H1 (cell line): Measurements from ENCODE around the gene PCDHGA1.
A peak's percentile ranks its signal among the peaks of the same experiment; 100 is the strongest.

Experiments
- ATF3 ChIP-seq: IDR thresholded peaks from 2 replicates; pipeline ENCODE4 v1.6.1; 2011; ENCODE audit warnings: low read depth, mild to moderate bottlenecking, low read length; ENCODE audit not compliant: insufficient read depth
- CTCF ChIP-seq, 3 experiments: IDR thresholded peaks; 1 replicate in 2 of 3; 2 replicates in 1 of 3; pipeline versions ENCODE4 v1.5.1 to v1.6.1; 2011; ENCODE audit warnings: low read length in 3 of 3, mild to moderate bottlenecking in 3 of 3, inconsistent platforms in 2 of 3, low read depth in 1 of 3, moderate library complexity in 1 of 3; ENCODE audit not compliant: insufficient read depth in 1 of 3; ENCODE audit errors: control extremely low read depth in 1 of 3
- EP300 ChIP-seq, 2 experiments: IDR thresholded peaks; 1 replicate in 1 of 2; 2 replicates in 1 of 2; pipeline ENCODE4 v1.6.1; 2011 to 2012; ENCODE audit warnings: low read depth in 2 of 2, low read length in 2 of 2, mild to moderate bottlenecking in 2 of 2, borderline replicate concordance in 1 of 2, inconsistent platforms in 1 of 2, moderate library complexity in 1 of 2
- EZH2 ChIP-seq: fragments of 200-600 bp; sonication (generic); IDR thresholded peaks from 2 replicates; pipeline ENCODE4 v1.7.1; 2012; ENCODE audit warnings: low read depth, mild to moderate bottlenecking, moderate library complexity, low read length, inconsistent platforms; ENCODE audit not compliant: severe bottlenecking
- POLR2A ChIP-seq, 2 experiments: IDR thresholded peaks; 1 replicate in 1 of 2; 2 replicates in 1 of 2; pipeline ENCODE4 v1.6.1; 2011; ENCODE audit warnings: low read depth in 2 of 2, low read length in 2 of 2, mild to moderate bottlenecking in 2 of 2; ENCODE audit errors: control extremely low read depth in 1 of 2
- POLR2AphosphoS5 ChIP-seq: IDR thresholded peaks from 2 replicates; pipeline ENCODE4 v1.6.1; 2011; ENCODE audit warnings: low read depth, low read length
- ZNF274 ChIP-seq: IDR thresholded peaks from 2 replicates; pipeline ENCODE4 v1.7.0; 2012; ENCODE audit warnings: low read length, borderline replicate concordance; ENCODE audit errors: extremely low read depth

GRCh38 chr5:141343242-141343952 lies 13.1 kb downstream of the PCDHGA1 start, which contains the start of gene PCDHGA3:
- TF ChIP-seq CTCF (IDR thresholded peaks at IDR 0.05; ENCODE audit: control extremely low read depth in 1 of 3, insufficient read depth in 1 of 3, low read depth in 1 of 3, low read length in 3 of 3) (peak in 2 of 3 experiments; percentile 64 to 68; a peak in 3 of 4 replicates), EP300 (IDR thresholded peaks at IDR 0.05; ENCODE audit: borderline replicate concordance in 1 of 2, low read depth in 2 of 2, low read length in 2 of 2) (no peak), ATF3 (no peak), POLR2A (IDR thresholded peaks at IDR 0.05; ENCODE audit: control extremely low read depth in 1 of 2, low read depth in 2 of 2, low read length in 2 of 2) (no peak), ZNF274 (no peak), POLR2AphosphoS5 (no peak), EZH2 (no peak)
